ENCODE measurements around the gene PACS1.

- TF ChIP-seq, protein P1, sequence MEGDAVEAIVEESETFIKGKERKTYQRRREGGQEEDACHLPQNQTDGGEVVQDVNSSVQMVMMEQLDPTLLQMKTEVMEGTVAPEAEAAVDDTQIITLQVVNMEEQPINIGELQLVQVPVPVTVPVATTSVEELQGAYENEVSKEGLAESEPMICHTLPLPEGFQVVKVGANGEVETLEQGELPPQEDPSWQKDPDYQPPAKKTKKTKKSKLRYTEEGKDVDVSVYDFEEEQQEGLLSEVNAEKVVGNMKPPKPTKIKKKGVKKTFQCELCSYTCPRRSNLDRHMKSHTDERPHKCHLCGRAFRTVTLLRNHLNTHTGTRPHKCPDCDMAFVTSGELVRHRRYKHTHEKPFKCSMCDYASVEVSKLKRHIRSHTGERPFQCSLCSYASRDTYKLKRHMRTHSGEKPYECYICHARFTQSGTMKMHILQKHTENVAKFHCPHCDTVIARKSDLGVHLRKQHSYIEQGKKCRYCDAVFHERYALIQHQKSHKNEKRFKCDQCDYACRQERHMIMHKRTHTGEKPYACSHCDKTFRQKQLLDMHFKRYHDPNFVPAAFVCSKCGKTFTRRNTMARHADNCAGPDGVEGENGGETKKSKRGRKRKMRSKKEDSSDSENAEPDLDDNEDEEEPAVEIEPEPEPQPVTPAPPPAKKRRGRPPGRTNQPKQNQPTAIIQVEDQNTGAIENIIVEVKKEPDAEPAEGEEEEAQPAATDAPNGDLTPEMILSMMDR (IDR thresholded peaks at IDR 0.05; ENCODE audit: low read depth, low read length, poor library complexity, severe bottlenecking): no peak
- TF ChIP-seq EZH2phosphoT487 (IDR thresholded peaks at IDR 0.05; ENCODE audit: borderline replicate concordance, low read length): no peak
Measured at GRCh38 chr11:66237867-66238266, 167.8 kb downstream of the PACS1 start.
